Peyer's patch (tissue), 4 donors: Measurements from ENCODE around the gene HOTAIR. TPM values are rescaled to one million over a fixed set of nuclear protein-coding genes. Genes with fewer than 3 reads are reported as not detected.

Experiments
- DNase-seq, 3 donors: peaks; one replicate each; pipeline ENCODE4 v3.0.0-alpha.2; 2017 to 2019
- H3K27ac ChIP-seq, 4 donors: fragments of 200-600 bp; sonication (generic); one replicate each; pipeline ENCODE4 v1.5.1; 2016 to 2019
- H3K27me3 ChIP-seq, 2 donors: fragments of 200-600 bp; sonication (generic); one replicate each; pipeline ENCODE4 v1.5.1; 2019
- H3K36me3 ChIP-seq, 3 donors: fragments of 200-600 bp; sonication (generic); one replicate each; pipeline ENCODE4 v1.5.1; 2016 to 2019
- H3K4me1 ChIP-seq, 4 donors: fragments of 200-600 bp; sonication (generic); one replicate each; pipeline ENCODE4 v1.5.1; 2016 to 2019
- H3K4me3 ChIP-seq, 4 donors: fragments of 200-600 bp; sonication (generic); 1 replicate in 3 of 4; 2 replicates in 1 of 4; pipeline ENCODE4 v1.5.1; 2016 to 2019; ENCODE audit warnings: mild to moderate bottlenecking in 1 of 4
- H3K9me3 ChIP-seq, 4 donors: fragments of 200-600 bp; sonication (generic); one replicate each; pipeline ENCODE4 v1.5.1; 2016 to 2019; ENCODE audit warnings: mild to moderate bottlenecking in 1 of 4
- CTCF ChIP-seq, 6 experiments: fragments of 450-650 bp in 4 of 6; fragments of 200-600 bp in 2 of 6; sonication (generic) in 1 of 6; IDR thresholded peaks; one replicate each; pipeline ENCODE4 v1.5.1; 2017 to 2019; ENCODE audit warnings: antibody characterized with exemption in 6 of 6, mild to moderate bottlenecking in 3 of 6, moderate library complexity in 1 of 6
- POLR2A ChIP-seq, 2 donors: fragments of 450-650 bp; IDR thresholded peaks; one replicate each; pipeline ENCODE4 v1.5.1; 2017; ENCODE audit warnings: antibody characterized with exemption in 2 of 2, mild to moderate bottlenecking in 2 of 2, moderate library complexity in 2 of 2
- total RNA-seq, 4 donors: library from RNA; depleted of rRNA; stranded (reverse); fragments of >200 nt; gene quantifications; one replicate each; pipeline ENCODE4 v1.1.0, GENCODE V29; 2016

The HOTAIR gene
- total RNA-seq, 4 donors from 2014 or later, result 1.4 TPM; not detected in 3

- no peak overlapping the region for H3K4me3 ChIP-seq
- H3K27me3 ChIP-seq, result peaks cover 0 to 42% of the 10 kb centered on the region in 2 donors
- H3K36me3 ChIP-seq, result no peaks in the 10 kb centered on the region
- H3K27ac ChIP-seq, result peak overlapping the region in 3 of 4 donors; percentile 46 to 85 (median 76)
- H3K9me3 ChIP-seq, result no peaks in the 10 kb centered on the region
- peak in 1 of 3 donors; percentile 43 for DNase-seq
- peaks cover 0 to 31% (median 7%) of the 10 kb centered on the region in 4 donors for H3K4me1 ChIP-seq
- no peak for TF ChIP-seq CTCF (IDR thresholded peaks at IDR 0.05)
- no peak for TF ChIP-seq POLR2A (IDR thresholded peaks at IDR 0.05)
These were observed 38.1 kb upstream of the HOTAIR start for GRCh38 chr12:54012631-54013409.

DNA sequence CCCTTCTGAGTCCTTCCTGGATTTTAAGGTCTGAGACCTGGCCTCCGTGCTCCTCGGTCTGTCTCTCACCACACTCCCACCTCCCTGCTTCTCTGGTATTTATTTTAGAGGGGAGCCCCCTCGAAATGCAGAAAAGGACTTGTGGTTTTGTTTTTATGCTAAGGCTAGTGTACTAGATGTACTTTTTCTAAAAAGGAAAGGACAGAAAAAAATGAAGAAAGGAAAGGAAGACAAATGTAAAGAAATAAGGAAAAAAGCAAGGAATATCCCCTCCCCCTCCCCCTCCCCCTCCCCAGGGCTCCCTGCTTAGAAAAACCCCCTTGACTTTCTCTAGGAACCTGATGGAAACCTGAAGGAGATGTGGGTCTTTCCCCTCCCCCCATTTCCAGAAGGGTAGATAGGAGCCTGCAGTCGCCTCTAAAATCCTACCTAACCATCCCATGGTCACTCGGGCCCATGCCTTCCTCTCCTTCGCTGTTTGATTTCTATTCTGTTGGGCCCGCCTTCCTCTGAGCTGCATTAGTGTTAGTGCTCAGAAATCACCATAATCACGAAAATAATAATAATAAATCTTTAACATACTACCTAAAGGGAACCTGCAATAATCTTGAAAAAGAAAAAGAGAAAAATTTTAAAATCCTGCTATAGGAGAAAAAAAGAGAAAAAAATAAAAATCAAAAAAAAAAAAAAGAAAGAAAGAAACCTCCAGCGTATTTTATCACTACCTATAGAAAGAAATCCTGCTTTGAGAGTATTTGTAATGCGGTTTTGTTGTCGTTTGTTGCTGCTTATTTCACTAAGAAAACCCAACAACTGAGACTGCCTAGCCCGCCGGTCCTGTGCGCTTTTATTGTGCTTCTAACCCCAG is 37.1 kb upstream of the HOTAIR start:
- H3K36me3 ChIP-seq, result no peaks in the 10 kb centered on the region
- H3K4me3 ChIP-seq, result peak overlapping the region in 1 of 4 donors; percentile 49
- peaks cover 0 to 41% of the 10 kb centered on the region in 2 donors for H3K27me3 ChIP-seq
- TF ChIP-seq POLR2A (IDR thresholded peaks at IDR 0.05) (no peak), CTCF (IDR thresholded peaks at IDR 0.05) (no peak)
- peaks cover 0 to 36% (median 4%) of the 10 kb centered on the region in 4 donors for H3K4me1 ChIP-seq
- no peak for DNase-seq
- no peaks in the 10 kb centered on the region for H3K9me3 ChIP-seq
- peak overlapping the region; percentile 6 to 85 (median 44) for H3K27ac ChIP-seq

GRCh38 chr12:54010972-54011664 is 36.4 kb upstream of the HOTAIR start:
- Histone ChIP-seq H3K36me3 (no peaks in the 10 kb centered on the region), H3K4me3 (peak overlapping the region in 1 of 4 donors; percentile 49), H3K27me3 (peaks cover 0 to 40% of the 10 kb centered on the region in 2 donors), H3K9me3 (no peaks in the 10 kb centered on the region), H3K27ac (peak overlapping the region; percentile 6 to 85 (median 72)), H3K4me1 (peaks cover 0 to 36% (median 6%) of the 10 kb centered on the region in 4 donors)
- no peak for DNase-seq
- TF ChIP-seq CTCF (IDR thresholded peaks at IDR 0.05) (no peak), POLR2A (IDR thresholded peaks at IDR 0.05) (no peak)

GRCh38 chr12:54010053-54010971 is 35.6 kb upstream of the HOTAIR start:
- Histone ChIP-seq H3K36me3 (no peaks in the 10 kb centered on the region), H3K9me3 (no peaks in the 10 kb centered on the region), H3K4me3 (peak overlapping the region; percentile 7 to 49 (median 38)), H3K27me3 (peaks cover 0 to 42% of the 10 kb centered on the region in 2 donors), H3K4me1 (peaks cover 0 to 32% (median 6%) of the 10 kb centered on the region in 4 donors), H3K27ac (peak overlapping the region; percentile 6 to 85 (median 72))
- DNase-seq, result no peak
- TF ChIP-seq CTCF (IDR thresholded peaks at IDR 0.05) (no peak), POLR2A (IDR thresholded peaks at IDR 0.05) (no peak)
